Measurements from ENCODE around the gene IL18.
"Not testable (repeated sequence)": the region's sequence is repeated elsewhere in the genome, so short reads cannot be mapped to it uniquely, and the experiment has no call there.

Gene IL18

DNA sequence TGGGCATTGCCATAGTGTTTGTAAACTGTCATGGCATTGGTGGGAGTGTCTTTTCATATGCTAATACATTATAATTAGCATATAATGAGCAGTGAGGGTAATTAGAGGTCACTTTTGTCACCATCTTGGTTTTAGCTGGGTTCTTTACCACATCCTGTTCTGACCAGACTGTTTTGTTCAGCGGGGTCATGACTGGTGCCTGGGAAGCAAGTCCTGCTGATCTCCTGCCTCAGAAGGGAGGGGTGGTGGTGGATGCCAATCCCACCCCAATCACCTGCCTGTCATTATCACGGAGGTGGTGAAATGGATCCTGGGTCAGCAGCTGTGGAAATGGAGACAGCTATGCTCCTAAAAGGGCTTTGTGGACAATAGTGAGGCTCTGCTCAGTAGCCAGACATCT, 31.2 kb downstream of the IL18 start:
- DNase-seq, result no peak
- intact Hi-C loops (cut with DNase I), result no loop called here

DNA sequence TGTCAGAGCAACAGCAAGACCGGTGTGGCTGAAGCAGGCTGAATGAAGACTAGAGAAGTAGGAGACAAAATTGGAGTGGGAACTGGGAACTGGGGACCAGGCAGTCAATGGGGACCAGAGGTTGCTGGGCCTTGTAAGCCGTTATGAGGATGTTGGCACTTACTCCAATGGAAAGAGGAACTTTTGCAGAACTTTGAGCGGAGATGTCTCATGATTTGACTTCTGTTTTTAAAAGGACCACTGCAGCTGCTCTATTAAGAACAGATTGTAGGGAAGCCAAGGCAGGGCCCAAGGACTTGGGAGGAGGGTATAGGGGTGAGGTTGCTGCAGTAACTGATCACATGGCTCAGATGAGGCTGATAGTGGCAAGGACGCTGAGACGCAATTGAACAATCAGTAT, 34.2 kb downstream of the IL18 start:
- intact Hi-C loops (cut with DNase I), result no loop called here
- peak in 21 of 42 donors; percentile 6 to 53 (median 21) for DNase-seq

- DNase-seq, result peak in 37 of 42 donors; percentile 21 to 81 (median 49)
- intact Hi-C loops (cut with DNase I), result no loop called here
Observed at GRCh38 chr11:112128483-112129121, 35.3 kb downstream of the IL18 start.

GRCh38 chr11:112127056-112127455, 36.8 kb downstream of the IL18 start:
- no peak for DNase-seq
- intact Hi-C loops (cut with DNase I), result no loop called here

DNA sequence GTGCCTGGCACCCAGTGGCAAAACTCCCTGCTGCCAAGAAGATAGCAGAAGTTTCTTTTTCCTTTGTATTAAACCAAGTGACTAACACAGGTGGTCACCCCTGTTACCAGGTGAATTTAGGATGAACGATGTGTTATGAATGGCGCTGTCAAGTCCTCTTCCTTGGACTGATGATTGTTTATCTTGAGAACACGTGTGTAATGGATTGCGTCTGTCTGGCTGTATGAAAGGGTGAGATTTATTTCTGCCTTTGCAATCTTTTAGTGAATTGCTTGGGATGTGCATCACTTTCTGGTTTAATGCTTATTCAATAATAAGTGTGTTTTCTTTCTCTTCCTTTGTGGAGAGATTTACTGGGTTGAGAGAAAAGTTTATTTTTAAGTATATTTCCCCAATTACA, 40.8 kb downstream of the IL18 start:
- intact Hi-C loops (cut with DNase I), result loop anchor here (5.0 kb wide), 1 partner anchor 44 kb away; the partner anchor contains the start of gene TEX12
- no peak for DNase-seq

DNA sequence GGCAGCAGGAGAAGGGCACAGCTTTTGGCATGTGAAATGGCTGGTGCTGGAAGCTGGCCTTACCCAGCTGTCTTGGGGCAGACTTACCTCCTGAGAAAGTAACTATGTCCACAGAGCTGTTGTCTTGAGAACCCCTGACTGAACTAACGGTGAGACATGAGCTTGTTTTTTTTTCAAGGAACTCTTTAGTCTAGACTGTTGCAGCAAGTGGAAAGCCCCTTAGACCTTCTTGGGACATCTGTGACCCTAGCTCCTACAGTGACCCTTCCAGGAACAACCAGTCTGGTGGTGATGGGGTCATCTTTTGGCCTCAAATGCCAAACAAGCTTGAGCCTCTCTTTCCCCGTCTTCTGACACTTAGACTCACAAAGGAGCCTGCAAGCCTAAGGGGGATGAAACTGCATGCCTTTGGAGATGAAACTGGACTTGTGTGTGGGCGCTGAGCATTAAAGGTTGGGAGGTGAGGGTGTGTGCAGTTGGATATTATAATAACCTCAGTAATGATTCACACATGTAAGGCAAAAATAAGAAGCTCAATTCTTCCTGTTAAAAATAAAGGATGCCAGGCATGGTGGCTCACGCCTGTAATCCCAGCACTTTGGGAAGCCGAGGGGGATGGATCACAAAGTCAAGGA, 41.8 kb downstream of the IL18 start:
- intact Hi-C loops (cut with DNase I), result loop anchor here (5.0 kb wide), 1 partner anchor 45 kb away; the partner anchor contains the start of gene TEX12
- no peak for DNase-seq

DNA sequence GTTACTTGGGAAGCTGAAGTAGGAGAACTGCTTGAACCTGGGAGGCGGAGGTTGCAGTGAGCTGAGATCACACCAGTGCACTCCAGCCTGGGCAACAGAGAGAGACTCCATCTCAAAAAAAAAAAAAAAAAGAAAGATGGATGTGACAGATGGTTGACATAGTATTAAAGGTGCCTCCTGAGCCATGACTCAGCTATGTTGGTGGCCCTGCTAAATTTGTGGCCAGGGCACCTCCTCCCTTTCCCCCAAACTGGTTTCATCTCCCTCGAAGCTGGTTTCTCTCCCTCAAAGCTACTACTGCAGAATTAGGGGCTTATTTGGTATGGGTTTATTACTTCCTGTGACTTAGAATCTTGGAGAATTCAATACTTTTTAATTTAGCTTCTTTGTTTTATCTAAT, 45.7 kb downstream of the IL18 start:
- DNase-seq, result no peak
- intact Hi-C loops (cut with DNase I), result no loop called here

- no peak for DNase-seq
- intact Hi-C loops (cut with DNase I), result no loop called here
Observed at GRCh38 chr11:112115386-112115785, 48.5 kb downstream of the IL18 start.

- DNase-seq, result no peak
- intact Hi-C loops (cut with DNase I), result loop anchor here (5.0 kb wide), 1 partner anchor 63 kb away; the partner anchor contains the start of gene BCO2
Observed at GRCh38 chr11:112114460-112114859, 49.4 kb downstream of the IL18 start.

GRCh38 chr11:112113539-112114457, 50.1 kb downstream of the IL18 start:
- peak in 11 of 42 donors; percentile 13 to 65 (median 27) for DNase-seq
- intact Hi-C loops (cut with DNase I), result loop anchor here (5.0 kb wide), 1 partner anchor 64 kb away; the partner anchor contains the start of gene BCO2

DNA sequence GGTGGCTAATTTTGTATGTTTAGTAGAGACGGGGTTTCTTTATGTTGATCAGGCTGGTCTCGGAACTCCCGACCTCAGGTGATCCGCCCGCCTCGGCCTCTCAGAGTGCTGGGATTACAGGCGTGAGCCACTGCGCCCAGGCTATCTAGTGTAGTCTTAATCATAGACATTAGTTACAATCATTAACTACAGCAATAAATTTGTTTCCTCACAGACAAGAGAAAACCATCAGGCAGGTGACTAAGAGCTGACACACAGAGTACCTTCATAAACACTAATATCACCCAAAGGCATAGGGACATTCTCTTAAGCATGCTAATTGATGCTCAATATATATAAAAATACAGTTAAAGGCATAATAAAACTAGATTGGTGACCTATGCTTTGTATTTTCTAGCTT, 57.8 kb downstream of the IL18 start:
- no peak for DNase-seq

DNA sequence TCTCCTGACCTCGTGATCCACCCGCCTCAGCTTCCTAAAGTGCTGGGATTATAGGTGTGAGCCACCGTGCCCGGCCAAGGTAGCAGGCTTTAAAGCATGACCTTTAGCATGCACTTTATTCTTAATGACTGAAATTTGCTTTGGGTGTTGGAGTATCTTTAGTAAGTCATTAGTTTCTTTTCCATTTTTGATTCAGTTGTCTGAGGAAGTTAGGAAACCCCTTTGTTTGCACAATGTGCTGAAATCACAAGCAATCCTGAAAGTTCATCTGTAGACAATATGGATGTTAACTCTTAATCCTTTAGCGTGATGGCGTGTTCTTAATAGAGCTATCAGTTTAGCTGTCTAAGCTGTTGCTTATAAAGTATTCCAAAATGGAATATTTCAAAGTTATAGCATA, 60.4 kb downstream of the IL18 start:
- no peak for DNase-seq
- intact Hi-C loops (cut with DNase I), result no loop called here

More for the DNA sequence above, 57.8 kb downstream of the IL18 start:
- intact Hi-C loops (cut with DNase I), result no loop called here

DNA sequence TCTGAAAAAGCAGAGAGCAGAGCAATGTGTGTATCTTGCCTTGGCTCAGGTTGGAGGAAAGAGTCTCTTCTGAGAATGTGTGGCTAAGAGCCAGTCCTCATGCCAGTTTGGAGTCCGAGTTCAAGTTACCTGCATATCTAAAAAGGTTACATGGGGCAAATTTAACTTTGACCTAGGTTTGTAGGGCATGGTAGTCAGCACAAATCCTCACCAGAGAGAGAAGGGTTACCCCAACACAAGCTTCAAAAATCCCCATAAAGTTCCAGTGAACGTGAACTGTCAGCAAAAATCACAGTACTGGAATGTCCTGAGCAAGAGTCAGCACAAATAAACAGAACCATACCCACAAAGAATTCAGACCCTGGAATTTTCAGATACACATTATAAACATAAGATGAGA, 63.4 kb downstream of the IL18 start:
- no peak for DNase-seq
- intact Hi-C loops (cut with DNase I), result no loop called here

DNA sequence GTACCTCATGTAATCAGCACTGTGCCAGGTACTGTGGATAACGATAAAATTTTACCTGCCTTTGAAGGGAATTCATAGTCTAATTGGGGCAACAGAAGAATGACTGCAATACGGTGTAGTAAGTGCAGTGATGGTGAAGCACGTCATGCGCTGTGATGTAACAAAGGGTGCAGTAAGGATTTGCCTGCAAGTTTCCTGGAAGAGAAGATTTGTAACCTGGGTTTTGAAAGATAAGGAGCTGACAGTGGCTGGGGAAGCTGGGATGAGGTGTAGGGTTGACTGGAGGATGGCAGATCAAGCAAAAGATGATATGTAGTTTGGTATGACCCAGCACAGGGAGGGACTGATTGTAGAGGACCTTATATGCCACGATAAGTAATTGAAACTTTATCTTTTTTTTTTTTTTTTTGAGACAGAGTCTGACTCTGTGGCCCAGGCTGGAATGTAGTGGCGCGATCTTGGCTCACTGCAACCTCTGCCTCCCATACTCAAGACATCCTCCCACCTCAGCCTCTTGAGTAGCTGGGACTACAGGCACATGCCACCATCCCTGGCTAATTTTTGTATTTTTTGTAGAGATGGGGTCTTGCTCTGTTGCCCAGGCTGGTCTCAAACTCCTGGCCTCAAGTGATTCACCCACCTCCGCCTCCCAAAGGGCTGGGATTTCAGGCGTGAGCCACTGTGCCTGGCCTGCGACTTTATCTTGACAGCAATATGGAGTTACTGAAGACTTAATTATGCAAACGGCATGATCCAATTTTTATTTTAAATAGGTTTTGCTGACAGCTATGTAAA, 66.0 kb downstream of the IL18 start:
- intact Hi-C loops (cut with DNase I), result no loop called here
- no peak for DNase-seq

DNA sequence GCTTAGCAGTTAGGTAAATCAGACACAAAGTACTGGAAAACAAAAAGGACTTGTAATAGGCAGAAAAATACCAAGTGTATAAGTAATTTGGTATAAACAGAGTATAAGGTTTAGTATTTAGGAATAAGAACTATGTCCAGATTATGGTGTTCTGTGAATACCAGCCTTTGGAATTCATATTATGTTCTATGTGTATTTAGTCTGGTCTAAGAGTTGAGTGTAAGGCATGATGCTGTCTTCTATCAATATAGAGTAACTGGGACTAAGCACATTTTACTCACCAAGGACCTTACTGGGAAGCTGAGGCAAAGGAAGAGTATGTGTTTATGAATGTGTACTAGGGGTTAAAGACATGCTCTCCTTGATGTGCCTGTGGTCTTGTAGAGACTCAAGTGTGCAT, 67.7 kb downstream of the IL18 start:
- intact Hi-C loops (cut with DNase I), result no loop called here
- no peak for DNase-seq

DNA sequence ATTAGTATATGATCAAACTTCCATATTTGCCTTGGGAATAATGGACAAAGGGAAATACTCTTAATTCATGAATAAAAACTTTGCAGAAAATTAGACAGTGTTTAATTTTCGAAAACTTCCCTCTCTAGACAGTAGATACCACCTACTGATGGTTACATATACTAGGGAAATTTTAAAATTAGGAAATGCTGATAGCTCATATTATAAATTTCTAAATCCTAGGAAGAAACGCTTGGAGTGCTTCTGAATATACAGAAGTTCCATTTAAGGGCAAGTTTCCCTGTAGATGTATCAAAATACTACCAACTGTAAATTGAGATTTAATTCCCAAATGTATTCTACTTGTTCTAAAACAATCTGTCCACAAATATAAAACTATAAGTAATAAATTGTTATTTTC, 68.6 kb downstream of the IL18 start:
- DNase-seq; intact Hi-C loops (cut with DNase I): not testable (repeated sequence)

Measured in head of caudate nucleus (tissue), 42 donors.